Heart left ventricle (tissue), 13 donors: ENCODE results near the gene PALS1.

Experiments
- CTCF ChIP-seq, 12 donors: fragments of 200-600 bp; sonication (generic) in 4 of 12; IDR thresholded peaks; one replicate each; pipeline versions ENCODE4 v1.5.0 to v1.8.0; 2018 to 2022; ENCODE audit warnings: antibody characterized with exemption in 12 of 12, mild to moderate bottlenecking in 5 of 12
- POLR2A ChIP-seq, 2 donors: fragments of 450-650 bp; IDR thresholded peaks; one replicate each; pipeline ENCODE4 v1.6.1; 2017; ENCODE audit warnings: antibody characterized with exemption in 2 of 2, mild to moderate bottlenecking in 2 of 2, moderate library complexity in 2 of 2
- donor health status: ischemic (EF 13 %, LVEDD 7.1; RV severe dilation, severe dysfunction).
- donor health status: DM: no; HTN: yes; CAD: no.
- donor health status: DM: no; HTN: no; CAD: no.
- donor health status: ischemic (EF 25% LVEDD 6.9; RV normal size, moderate dysfunction).
- donor health status: ischemic (EF 25% LVEDD 5.7; RV mildly dilated, moderate dysfunction).
- donor health status: ischemic (EF 35%, LVEDD 5.7; RV mildly dilated, moderate dysfunction).
- donor health status: nonischemic (EF 11% LVEDD 7.7; RV severe dilation, severe dysfunction).
- donor health status: DM: yes; HTN: yes; CAD: no.
- donor health status: PGD.
- donor health status: ischemic (EF 29% LVEDD 5.4; RV normal size, mild dysfunction).
- donor health status: nonischemic (EF 23%, LVEDD 6.1; RV moderate dilation, normal function).

- TF ChIP-seq CTCF (IDR thresholded peaks at IDR 0.05) (no peak), POLR2A (IDR thresholded peaks at IDR 0.05) (no peak)
Observed at GRCh38 chr14:67225523-67225922, 15.7 kb upstream of the PALS1 start.
